Duodenal mucosa (tissue), 2 donors: ENCODE results near the gene SEC14L3.

Source experiments
- H3K27ac ChIP-seq: one replicate; pipeline ENCODE4 v1.7.0; 2013; ENCODE audit warnings: low read depth, low read length
- H3K27me3 ChIP-seq, 2 donors: one replicate each; pipeline ENCODE4 v1.7.0; 2013; ENCODE audit warnings: low read length in 2 of 2, control low read depth in 1 of 2; ENCODE audit not compliant: insufficient read depth in 2 of 2, control insufficient read depth in 1 of 2
- H3K36me3 ChIP-seq, 2 donors: one replicate each; pipeline ENCODE4 v1.7.0; 2013; ENCODE audit warnings: low read length in 2 of 2, control low read depth in 1 of 2; ENCODE audit not compliant: insufficient read depth in 2 of 2, control insufficient read depth in 1 of 2
- H3K4me1 ChIP-seq, 2 donors: one replicate each; pipeline ENCODE4 v1.7.0; 2013; ENCODE audit warnings: low read length in 2 of 2, control low read depth in 1 of 2; ENCODE audit not compliant: insufficient read depth in 2 of 2, control insufficient read depth in 1 of 2
- H3K4me3 ChIP-seq, 2 donors: one replicate each; pipeline ENCODE4 v1.7.0; 2013; ENCODE audit warnings: low read length in 2 of 2, low read depth in 1 of 2
- H3K9ac ChIP-seq, 2 donors: one replicate each; pipeline ENCODE4 v1.7.0; 2013; ENCODE audit warnings: low read length in 2 of 2, low read depth in 1 of 2
- H3K9me3 ChIP-seq, 2 donors: one replicate each; pipeline ENCODE4 v1.7.0; 2013; ENCODE audit warnings: low read length in 2 of 2, control low read depth in 1 of 2; ENCODE audit not compliant: control insufficient read depth in 1 of 2

SEC14L3 gene

GRCh38 chr22:30425327-30425615 lies 46.5 kb downstream of the SEC14L3 start:
- Histone ChIP-seq H3K27ac (no peak overlapping the region), H3K27me3 (no peaks in the 10 kb centered on the region), H3K9ac (peak overlapping the region; percentile 76 to 92), H3K9me3 (no peaks in the 10 kb centered on the region), H3K4me3 (peak overlapping the region; percentile 74 to 82), H3K4me1 (peaks cover 45 to 60% of the 10 kb centered on the region in 2 donors), H3K36me3 (peaks cover 3 to 15% of the 10 kb centered on the region in 2 donors)

DNA sequence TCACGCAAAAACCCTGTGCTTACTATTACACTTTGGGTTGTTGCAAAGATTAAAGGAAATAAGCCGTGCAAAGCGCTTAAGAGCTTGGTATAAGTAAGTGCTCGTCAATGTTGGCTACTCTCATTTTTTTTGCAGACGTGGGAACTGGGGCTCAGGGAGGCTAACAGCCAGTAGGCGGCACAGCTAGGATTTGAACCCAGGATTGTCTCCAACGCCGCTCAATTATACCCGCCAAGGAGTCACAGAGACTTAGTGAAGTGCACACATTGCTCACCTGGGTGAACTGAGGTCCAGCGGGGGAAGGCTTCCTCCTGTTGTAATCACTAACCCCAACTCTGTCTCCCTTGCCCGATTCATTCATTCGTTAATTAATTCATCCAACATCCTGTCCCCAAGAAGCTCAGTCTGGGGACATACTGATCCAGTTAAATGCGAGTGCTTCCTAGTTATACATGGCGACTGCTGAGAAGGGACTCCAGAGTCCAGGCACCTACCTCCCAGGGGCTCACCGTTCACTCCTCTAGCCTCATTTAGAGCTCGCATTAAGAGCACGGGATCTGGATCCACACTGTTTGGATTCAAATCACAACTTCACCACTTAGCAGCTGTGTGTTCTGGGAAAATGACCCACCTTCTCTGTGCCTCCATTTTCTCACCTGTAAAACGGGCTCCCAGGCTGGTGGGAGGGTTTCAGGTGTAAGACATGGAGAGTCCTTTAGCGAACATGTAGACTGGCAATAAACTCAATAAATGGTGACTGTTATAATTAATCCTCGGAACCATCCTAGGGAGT lies 47.1 kb downstream of the SEC14L3 start:
- peaks cover 48 to 63% of the 10 kb centered on the region in 2 donors for H3K4me1 ChIP-seq
- peak overlapping the region; percentile 74 to 82 for H3K4me3 ChIP-seq
- peak overlapping the region; percentile 96 for H3K27ac ChIP-seq
- no peaks in the 10 kb centered on the region for H3K27me3 ChIP-seq
- peak overlapping the region; percentile 90 to 92 for H3K9ac ChIP-seq
- peaks cover 4 to 16% of the 10 kb centered on the region in 2 donors for H3K36me3 ChIP-seq
- no peaks in the 10 kb centered on the region for H3K9me3 ChIP-seq

DNA sequence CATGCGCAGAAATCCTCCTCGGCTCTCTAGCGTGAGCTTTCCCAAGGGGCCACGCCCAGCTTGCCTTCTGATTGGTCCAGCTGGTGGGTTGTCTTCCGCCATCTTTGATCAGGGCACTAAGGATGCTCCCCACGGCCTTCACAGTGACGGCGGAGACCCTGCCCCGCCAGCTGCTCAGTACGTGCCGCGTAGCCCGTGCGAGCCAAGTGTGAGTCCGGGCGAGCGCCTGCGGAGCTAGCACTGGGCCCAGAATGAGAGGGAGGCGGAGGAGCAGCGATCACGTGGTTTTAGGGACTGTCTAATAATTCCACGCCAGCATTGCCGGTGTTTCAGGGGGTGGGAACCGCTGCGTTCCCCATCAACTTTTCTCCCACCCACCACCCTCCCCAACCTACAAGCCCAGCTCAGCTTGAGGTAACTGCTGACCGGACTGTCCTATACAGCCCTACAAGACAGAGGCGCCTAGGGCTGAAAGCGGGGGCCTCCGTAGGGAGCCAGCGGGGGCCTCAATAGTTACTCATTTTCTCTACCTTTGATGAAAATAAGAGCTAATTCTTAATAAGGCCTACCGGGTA lies 47.8 kb downstream of the SEC14L3 start:
- Histone ChIP-seq H3K4me3 (peak overlapping the region; percentile 74 to 83), H3K4me1 (peaks cover 49 to 66% of the 10 kb centered on the region in 2 donors), H3K27ac (peak overlapping the region; percentile 96), H3K9me3 (no peaks in the 10 kb centered on the region), H3K27me3 (no peaks in the 10 kb centered on the region), H3K36me3 (peaks cover 4 to 16% of the 10 kb centered on the region in 2 donors), H3K9ac (peak overlapping the region; percentile 92 to 97)

GRCh38 chr22:30423301-30423958 lies 48.4 kb downstream of the SEC14L3 start:
- peaks cover 4 to 12% of the 10 kb centered on the region in 2 donors for H3K36me3 ChIP-seq
- H3K4me1 ChIP-seq, result peaks cover 55 to 71% of the 10 kb centered on the region in 2 donors
- H3K27ac ChIP-seq, result peak overlapping the region; percentile 96
- H3K4me3 ChIP-seq, result peak overlapping the region; percentile 74 to 83
- peak overlapping the region; percentile 92 to 97 for H3K9ac ChIP-seq
- no peaks in the 10 kb centered on the region for H3K27me3 ChIP-seq
- H3K9me3 ChIP-seq, result no peaks in the 10 kb centered on the region

GRCh38 chr22:30422481-30423300 lies 49.1 kb downstream of the SEC14L3 start:
- H3K4me3 ChIP-seq, result peak overlapping the region; percentile 74 to 83
- H3K36me3 ChIP-seq, result peaks cover 5 to 12% of the 10 kb centered on the region in 2 donors
- peak overlapping the region; percentile 92 to 97 for H3K9ac ChIP-seq
- no peaks in the 10 kb centered on the region for H3K9me3 ChIP-seq
- H3K4me1 ChIP-seq, result peaks cover 62 to 73% of the 10 kb centered on the region in 2 donors
- peak overlapping the region; percentile 96 for H3K27ac ChIP-seq
- H3K27me3 ChIP-seq, result no peaks in the 10 kb centered on the region

- Histone ChIP-seq H3K27ac (peak overlapping the region; percentile 96), H3K4me3 (peak overlapping the region; percentile 74 to 83), H3K27me3 (no peaks in the 10 kb centered on the region), H3K36me3 (peaks cover 10 to 16% of the 10 kb centered on the region in 2 donors), H3K9ac (peak overlapping the region; percentile 92 to 97), H3K4me1 (peaks cover 70 to 73% of the 10 kb centered on the region in 2 donors), H3K9me3 (no peaks in the 10 kb centered on the region)
Observed at GRCh38 chr22:30421695-30422480, 49.9 kb downstream of the SEC14L3 start.

DNA sequence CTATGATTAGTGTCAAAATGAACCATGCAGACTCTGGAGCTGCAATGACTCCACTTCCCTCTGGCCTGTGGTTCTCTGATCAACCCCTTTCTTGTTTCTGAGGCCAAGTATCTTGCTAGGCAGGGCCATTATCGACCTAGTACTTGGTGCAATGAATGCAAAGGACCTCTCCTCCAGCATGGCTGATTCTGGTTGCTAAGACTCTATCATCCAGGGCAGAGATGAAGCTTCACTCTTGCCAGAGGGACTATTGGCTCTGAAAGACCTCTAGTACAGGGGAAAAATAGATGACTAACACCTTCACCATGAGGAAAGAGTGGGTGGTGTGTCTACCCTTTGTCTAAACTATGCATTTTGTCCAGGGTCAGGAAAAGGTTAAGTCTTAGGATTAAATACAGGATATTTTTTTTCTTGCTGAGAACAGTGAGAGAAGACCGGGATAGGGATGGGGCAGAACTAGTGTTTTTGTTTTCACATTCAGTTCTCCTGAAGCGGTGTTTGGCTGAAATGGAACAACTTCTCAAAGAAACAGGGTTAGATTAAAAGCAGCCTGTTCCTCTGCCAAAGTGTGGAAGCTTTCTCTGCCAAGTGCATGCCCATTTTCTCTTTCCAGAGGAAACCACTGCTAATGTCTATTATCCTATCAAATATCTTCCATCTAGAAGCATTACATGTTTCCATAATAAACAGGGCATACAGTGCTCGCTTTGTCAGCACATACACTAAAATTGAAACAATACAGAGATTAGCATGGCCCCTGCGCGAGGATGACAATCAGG lies 51.3 kb downstream of the SEC14L3 start:
- Histone ChIP-seq H3K9ac (peak overlapping the region; percentile 3 to 4), H3K4me1 (peaks cover 72 to 78% of the 10 kb centered on the region in 2 donors), H3K36me3 (peaks cover 22 to 27% of the 10 kb centered on the region in 2 donors), H3K27me3 (no peaks in the 10 kb centered on the region), H3K4me3 (peak overlapping the region; percentile 19 to 35), H3K9me3 (no peaks in the 10 kb centered on the region), H3K27ac (peak overlapping the region; percentile 26)

DNA sequence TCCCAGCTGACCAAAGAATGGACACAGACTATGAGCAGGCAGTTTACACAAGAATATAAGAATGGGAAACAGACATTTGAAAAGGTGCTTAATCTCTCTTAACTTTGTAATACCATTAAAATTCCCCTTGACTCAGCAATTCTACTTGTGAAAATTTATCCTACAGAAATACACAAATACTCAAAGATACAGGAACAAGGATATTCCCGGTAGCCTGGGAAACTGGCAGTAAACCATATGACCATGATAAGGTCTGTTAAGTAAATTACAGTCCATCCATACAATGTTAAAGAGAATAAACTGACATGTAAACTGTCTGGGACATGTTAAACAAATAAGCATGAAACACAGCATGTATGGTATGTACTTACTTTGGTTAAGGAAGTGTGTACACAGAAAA lies 55.0 kb downstream of the SEC14L3 start:
- Histone ChIP-seq H3K4me1 (peaks cover 43 to 58% of the 10 kb centered on the region in 2 donors), H3K27ac (peak overlapping the region; percentile 8), H3K9me3 (no peaks in the 10 kb centered on the region), H3K27me3 (no peaks in the 10 kb centered on the region), H3K4me3 (no peak overlapping the region), H3K9ac (no peak overlapping the region), H3K36me3 (peaks cover 25 to 41% of the 10 kb centered on the region in 2 donors)

DNA sequence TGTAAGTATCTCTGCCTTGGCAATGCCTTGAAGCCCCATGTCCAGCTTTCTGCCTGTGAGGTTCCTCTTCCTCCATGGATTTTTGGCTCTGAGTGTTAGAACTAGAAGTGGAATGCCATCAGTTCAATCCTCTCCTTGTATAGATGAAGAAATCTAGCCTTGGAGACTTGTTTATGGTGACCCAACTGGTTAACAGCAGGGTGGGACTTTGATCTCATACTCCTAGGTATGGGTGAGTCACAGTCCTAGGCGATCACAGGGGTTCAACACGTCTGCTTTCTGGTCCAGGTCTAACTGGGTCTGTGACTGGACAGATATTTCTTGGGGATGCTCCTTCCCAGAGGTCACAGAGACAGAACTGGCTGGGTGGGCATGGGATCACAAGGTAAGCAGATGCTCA lies 55.4 kb downstream of the SEC14L3 start:
- no peak overlapping the region for H3K4me3 ChIP-seq
- no peaks in the 10 kb centered on the region for H3K9me3 ChIP-seq
- peak overlapping the region; percentile 8 for H3K27ac ChIP-seq
- no peaks in the 10 kb centered on the region for H3K27me3 ChIP-seq
- peaks cover 39 to 53% of the 10 kb centered on the region in 2 donors for H3K4me1 ChIP-seq
- peaks cover 25 to 41% of the 10 kb centered on the region in 2 donors for H3K36me3 ChIP-seq
- no peak overlapping the region for H3K9ac ChIP-seq
